SIG-M5 treated with dmso at 0.1 percent for 504 hours (cell line): Measurements from ENCODE around the gene IQCF2.
"Not testable (repeated sequence)": the region's sequence is repeated elsewhere in the genome, so short reads cannot be mapped to it uniquely, and the experiment has no call there.

ENCODE experiments used
- DNase-seq: peaks from one replicate; lab custom pipeline; 2025; ENCODE audit not compliant: unreplicated experiment; lab: John Stamatoyannopoulos, UW

Gene IQCF2

DNA sequence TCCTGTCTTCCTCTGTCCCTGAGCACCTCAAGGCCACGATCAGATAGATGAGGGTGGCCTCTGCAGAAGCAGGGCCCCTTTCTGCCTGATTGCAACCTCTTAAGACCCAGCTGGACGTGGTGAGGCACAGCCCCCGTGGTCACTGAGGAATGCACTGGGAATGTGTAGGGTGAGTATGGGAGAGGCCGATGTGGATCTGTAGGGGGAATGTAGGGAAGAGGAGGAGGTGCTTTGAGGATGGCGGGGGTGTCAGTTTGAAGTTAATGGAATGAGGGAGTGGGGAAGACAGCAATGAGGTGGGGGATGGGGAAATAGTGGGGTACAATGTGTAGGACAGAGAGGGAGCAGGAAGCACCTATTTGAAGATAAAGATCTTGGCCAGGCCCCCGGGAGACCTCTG lies 14.8 kb downstream of the IQCF2 start:
- DNase-seq, result no peak

DNA sequence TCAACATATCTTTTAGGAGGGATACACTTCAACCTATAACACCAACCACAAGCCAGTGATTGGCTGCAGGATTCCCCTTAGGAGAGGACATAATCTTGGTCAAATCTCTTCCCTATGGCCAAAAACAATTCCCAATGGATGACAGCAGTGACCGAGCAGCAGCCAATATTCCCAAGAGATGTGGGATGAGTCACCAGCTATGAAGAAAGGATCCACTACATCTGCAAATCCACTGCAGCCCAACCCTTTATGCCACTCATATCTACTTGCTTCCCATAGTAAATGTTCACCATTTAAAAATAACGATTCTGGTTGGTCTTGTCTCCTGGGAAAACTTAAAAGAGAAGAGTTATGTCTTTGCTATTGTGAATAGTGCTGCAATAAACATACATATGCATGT lies 18.5 kb downstream of the IQCF2 start:
- DNase-seq, result no peak

DNA sequence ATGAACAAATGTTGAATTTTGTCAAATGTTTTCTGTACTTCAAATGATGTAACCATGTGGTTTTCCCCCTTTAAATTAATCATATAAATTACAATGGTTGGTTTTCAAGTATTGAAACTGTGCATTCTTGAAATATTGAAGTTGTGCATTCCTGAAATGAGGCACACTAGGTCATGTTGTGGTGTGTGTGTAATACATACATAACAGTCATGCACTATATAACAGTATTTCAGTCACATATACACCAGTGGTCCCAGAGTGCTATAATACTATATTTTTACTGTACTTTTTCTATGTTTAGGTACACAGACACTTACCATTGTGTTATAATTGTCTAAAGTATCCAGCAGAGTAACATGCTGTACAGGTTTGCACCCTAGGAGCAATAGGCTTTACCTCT lies 25.0 kb downstream of the IQCF2 start:
- DNase-seq, result no peak

GRCh38 chr3:51887620-51888019 lies 26.2 kb downstream of the IQCF2 start:
- DNase-seq, result no peak

GRCh38 chr3:51888463-51889105 lies 27.2 kb downstream of the IQCF2 start:
- DNase-seq, result no peak

- no peak for DNase-seq
Observed at GRCh38 chr3:51891242-51892039, 30.0 kb downstream of the IQCF2 start.

DNA sequence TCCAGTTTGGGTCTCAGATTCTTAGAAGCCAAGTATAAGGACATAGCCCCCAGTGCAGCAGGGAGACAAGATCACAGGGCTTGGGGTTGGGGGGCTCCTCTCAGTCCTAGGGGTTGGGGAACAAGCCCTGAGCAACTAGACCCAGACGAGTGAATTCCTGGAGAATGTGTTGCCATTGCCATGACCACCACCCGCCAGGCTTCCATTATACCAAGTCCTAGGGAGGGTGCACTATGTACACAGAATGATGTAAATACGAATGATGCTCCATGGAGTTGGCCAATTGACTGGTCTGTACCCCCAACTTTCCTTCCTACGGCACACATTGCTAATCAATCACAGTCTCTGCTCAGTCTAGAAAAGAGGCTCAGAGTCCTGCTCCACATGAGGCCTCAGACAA lies 33.0 kb downstream of the IQCF2 start:
- DNase-seq, result no peak

DNA sequence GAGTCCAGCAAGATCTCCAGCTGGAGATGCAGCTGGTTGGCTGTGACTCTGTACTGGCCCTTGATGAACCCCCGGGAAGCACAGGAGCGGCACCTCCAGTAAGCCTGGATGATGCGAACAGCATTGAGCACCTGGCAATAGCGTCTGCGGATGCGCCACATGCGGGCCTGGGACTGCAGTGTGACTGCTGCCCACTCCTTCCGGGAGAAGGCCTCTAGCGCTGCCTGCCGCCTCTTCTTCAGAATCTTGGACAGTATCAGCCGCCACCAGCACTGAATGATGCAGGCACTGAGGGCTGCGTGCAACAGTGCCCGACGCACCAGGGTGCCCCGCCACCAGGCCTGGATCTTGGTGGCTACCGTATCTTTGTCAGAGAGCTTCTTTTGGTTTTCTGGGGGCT lies 33.5 kb downstream of the IQCF2 start:
- no peak for DNase-seq

- DNase-seq, result no peak
Observed at GRCh38 chr3:51896607-51897305, 35.3 kb downstream of the IQCF2 start.

DNA sequence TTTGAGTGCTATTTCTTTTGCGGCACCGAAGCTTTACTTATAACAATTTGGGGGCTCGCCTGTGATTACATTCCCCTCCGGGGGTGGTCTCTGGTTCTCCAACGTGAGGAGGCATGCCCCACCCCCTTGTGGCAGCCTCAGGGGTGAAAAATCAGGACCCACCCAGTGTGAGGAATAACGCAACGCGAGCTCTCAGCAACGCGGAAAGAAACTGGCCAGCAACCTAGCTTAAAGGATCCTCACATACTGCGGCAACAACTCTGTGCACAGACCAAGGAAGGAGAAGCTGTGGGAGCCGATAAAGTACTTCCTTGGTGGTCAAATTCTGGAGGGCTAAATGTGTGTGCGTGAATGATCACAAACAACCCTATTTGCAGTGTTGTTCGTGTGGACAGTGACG lies 36.0 kb downstream of the IQCF2 start:
- DNase-seq, result no peak

- DNase-seq, result not testable (repeated sequence)
Observed at GRCh38 chr3:51900043-51900442, 38.6 kb downstream of the IQCF2 start.

DNA sequence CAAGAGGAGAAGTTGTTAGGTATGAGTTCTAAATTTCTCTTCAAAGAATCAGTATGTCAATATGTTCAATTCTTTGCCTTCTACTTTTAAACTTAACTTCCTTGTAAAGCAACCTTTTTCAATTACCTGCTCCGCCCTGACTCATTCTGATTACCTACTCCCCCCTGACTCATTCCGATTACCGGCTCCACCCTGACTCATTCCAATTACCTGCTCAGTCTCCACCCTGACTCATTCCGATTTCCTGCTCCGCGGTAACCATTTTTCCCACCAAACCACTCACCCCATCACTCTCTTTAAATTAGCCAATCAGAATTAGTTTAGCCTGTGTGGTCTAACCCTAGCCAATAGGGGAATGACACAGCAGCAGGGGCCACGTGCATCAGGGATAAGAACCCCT lies 40.9 kb downstream of the IQCF2 start:
- not testable (repeated sequence) for DNase-seq

GRCh38 chr3:51904034-51904823 lies 42.8 kb downstream of the IQCF2 start:
- DNase-seq, result no peak

GRCh38 chr3:51908026-51908425 lies 46.6 kb downstream of the IQCF2 start:
- no peak for DNase-seq
